Keratinocyte (primary cell): ENCODE results near the gene OTUD4.

Experiments
- CTCF ChIP-seq, 3 experiments: IDR thresholded peaks in 1 of 3; conservative IDR thresholded peaks in 1 of 3; optimal IDR thresholded peaks in 1 of 3; 2 replicates in 2 of 3; 3 replicates in 1 of 3; pipeline versions ENCODE3 to v1.5.1; 2011; ENCODE audit warnings: low read length in 3 of 3, mild to moderate bottlenecking in 3 of 3, moderate library complexity in 2 of 3, control low read depth in 1 of 3, inconsistent platforms in 1 of 3; ENCODE audit not compliant: insufficient read depth in 2 of 3; ENCODE audit errors: extremely low read depth in 1 of 3
- EZH2 ChIP-seq: IDR thresholded peaks from one replicate; pipeline ENCODE4 v1.6.1; 2012; ENCODE audit warnings: inconsistent platforms, mild to moderate bottlenecking, low read length, moderate library complexity

- no peak for TF ChIP-seq CTCF (optimal IDR thresholded peaks at IDR 0.05 in 1 of 3, IDR thresholded peaks at IDR 0.05 in 1 of 3, conservative IDR thresholded peaks at IDR 0.05 in 1 of 3; ENCODE audit: extremely low read depth in 1 of 3, insufficient read depth in 2 of 3, low read length in 3 of 3)
- TF ChIP-seq EZH2, result no peak
Measured at GRCh38 chr4:145107126-145107525, 73.3 kb downstream of the OTUD4 start.
